ENCODE results near the gene ARSB.

The ARSB gene

GRCh38 chr5:79030663-79031484 is 45.8 kb upstream of the ARSB start:
- no peak overlapping the region for H2BK12ac ChIP-seq (ENCODE audit: low read length in 2 of 2)
- H3K23ac ChIP-seq (ENCODE audit: low read length in 2 of 2) = no peak overlapping the region
- H3K9ac ChIP-seq (ENCODE audit: low read length) = no peak overlapping the region
- no peak overlapping the region for H2AK5ac ChIP-seq (ENCODE audit: low read length, severe bottlenecking)
- no peaks in the 10 kb centered on the region for H3K36me3 ChIP-seq (ENCODE audit: control insufficient read depth in 1 of 2, insufficient read depth in 2 of 2, low read depth in 1 of 2, low read length in 2 of 2)
- no peak overlapping the region for H2AFZ ChIP-seq (ENCODE audit: low read depth, low read length)
- no peak for DNase-seq
- H4K8ac ChIP-seq (ENCODE audit: low read length) = no peak overlapping the region
- H4K91ac ChIP-seq (ENCODE audit: low read length) = no peak overlapping the region
- H3K4me3 ChIP-seq (ENCODE audit: insufficient read depth in 1 of 2, low read depth in 1 of 2, low read length in 2 of 2) = no peak overlapping the region
- no peaks in the 10 kb centered on the region for H3K79me1 ChIP-seq (replicated peaks; ENCODE audit: low read length, poor library complexity, severe bottlenecking)
- peak overlapping the region; percentile 82 for H3K27ac ChIP-seq (ENCODE audit: low read length, poor library complexity, severe bottlenecking)
- H3K14ac ChIP-seq (ENCODE audit: low read length in 2 of 2) = no peak overlapping the region
- peak overlapping the region; percentile 59 for H3K4me2 ChIP-seq (ENCODE audit: low read length, poor library complexity, severe bottlenecking)
- 96% methylated on average over 11 of the region's 11 CpGs for WGBS
- H3K27me3 ChIP-seq (ENCODE audit: control insufficient read depth in 1 of 2, insufficient read depth in 1 of 2, low read length in 2 of 2) = peaks cover 0 to 3% of the 10 kb centered on the region in 2 experiments
- no peaks in the 10 kb centered on the region for H3K9me3 ChIP-seq (ENCODE audit: control insufficient read depth, low read length)
- H2BK5ac ChIP-seq (ENCODE audit: low read depth, low read length, poor library complexity, severe bottlenecking) = no peak overlapping the region
- H3K4ac ChIP-seq (ENCODE audit: low read depth in 1 of 2, low read length in 2 of 2) = no peak overlapping the region
- no peak overlapping the region for H3K18ac ChIP-seq (ENCODE audit: low read depth in 1 of 2, low read length in 2 of 2)
- peaks cover 2% of the 10 kb centered on the region for H3K4me1 ChIP-seq (ENCODE audit: control insufficient read depth, insufficient read depth, low read depth, low read length)
- no peak overlapping the region for H2BK15ac ChIP-seq (ENCODE audit: low read depth, poor library complexity, severe bottlenecking)
- no peak overlapping the region for H2BK120ac ChIP-seq (ENCODE audit: low read depth, low read length)

- Histone ChIP-seq H4K8ac (ENCODE audit: low read length) (peak overlapping the region; percentile 27), H3K79me1 (replicated peaks; ENCODE audit: low read length, poor library complexity, severe bottlenecking) (no peaks in the 10 kb centered on the region), H3K9ac (ENCODE audit: low read length) (peak overlapping the region; percentile 79), H3K36me3 (ENCODE audit: control insufficient read depth in 1 of 2, insufficient read depth in 2 of 2, low read depth in 1 of 2, low read length in 2 of 2) (no peaks in the 10 kb centered on the region), H2AK5ac (ENCODE audit: low read length, severe bottlenecking) (no peak overlapping the region), H4K91ac (ENCODE audit: low read length) (no peak overlapping the region), H2BK12ac (ENCODE audit: low read length in 2 of 2) (no peak overlapping the region), H2BK120ac (ENCODE audit: low read depth, low read length) (no peak overlapping the region), H3K23ac (ENCODE audit: low read length in 2 of 2) (no peak overlapping the region), H2AFZ (ENCODE audit: low read depth, low read length) (peak overlapping the region; percentile 66), H3K14ac (ENCODE audit: low read length in 2 of 2) (no peak overlapping the region), H2BK5ac (ENCODE audit: low read depth, low read length, poor library complexity, severe bottlenecking) (no peak overlapping the region), H3K27me3 (ENCODE audit: control insufficient read depth in 1 of 2, insufficient read depth in 1 of 2, low read length in 2 of 2) (peaks cover 0 to 3% of the 10 kb centered on the region in 2 experiments), H3K4me2 (ENCODE audit: low read length, poor library complexity, severe bottlenecking) (peak overlapping the region; percentile 56), H2BK15ac (ENCODE audit: low read depth, poor library complexity, severe bottlenecking) (no peak overlapping the region), H3K9me3 (ENCODE audit: control insufficient read depth, low read length) (no peaks in the 10 kb centered on the region), H3K27ac (ENCODE audit: low read length, poor library complexity, severe bottlenecking) (no peak overlapping the region), H3K4ac (ENCODE audit: low read depth in 1 of 2, low read length in 2 of 2) (no peak overlapping the region), H3K4me1 (ENCODE audit: control insufficient read depth, insufficient read depth, low read depth, low read length) (peaks cover 3% of the 10 kb centered on the region), H3K18ac (ENCODE audit: low read depth in 1 of 2, low read length in 2 of 2) (no peak overlapping the region), H3K4me3 (ENCODE audit: insufficient read depth in 1 of 2, low read depth in 1 of 2, low read length in 2 of 2) (peak overlapping the region in 1 of 2 experiments; percentile 74)
- WGBS = 20% methylated on average over 13 of the region's 13 CpGs
- peak; percentile 63 for DNase-seq
These were observed 40.0 kb upstream of the ARSB start for GRCh38 chr5:79025054-79025472.

- Histone ChIP-seq H2BK12ac (ENCODE audit: low read length in 2 of 2) (no peak overlapping the region), H3K9ac (ENCODE audit: low read length) (no peak overlapping the region), H3K27me3 (ENCODE audit: control insufficient read depth in 1 of 2, insufficient read depth in 1 of 2, low read length in 2 of 2) (peaks cover 0 to 3% of the 10 kb centered on the region in 2 experiments), H3K4me1 (ENCODE audit: control insufficient read depth, insufficient read depth, low read depth, low read length) (peaks cover 3% of the 10 kb centered on the region), H3K9me3 (ENCODE audit: control insufficient read depth, low read length) (no peaks in the 10 kb centered on the region), H2AK5ac (ENCODE audit: low read length, severe bottlenecking) (no peak overlapping the region), H4K8ac (ENCODE audit: low read length) (no peak overlapping the region), H3K27ac (ENCODE audit: low read length, poor library complexity, severe bottlenecking) (no peak overlapping the region), H3K14ac (ENCODE audit: low read length in 2 of 2) (no peak overlapping the region), H3K79me1 (replicated peaks; ENCODE audit: low read length, poor library complexity, severe bottlenecking) (no peaks in the 10 kb centered on the region), H2BK15ac (ENCODE audit: low read depth, poor library complexity, severe bottlenecking) (no peak overlapping the region), H3K4ac (ENCODE audit: low read depth in 1 of 2, low read length in 2 of 2) (no peak overlapping the region), H3K4me3 (ENCODE audit: insufficient read depth in 1 of 2, low read depth in 1 of 2, low read length in 2 of 2) (no peak overlapping the region), H2BK120ac (ENCODE audit: low read depth, low read length) (no peak overlapping the region), H3K18ac (ENCODE audit: low read depth in 1 of 2, low read length in 2 of 2) (no peak overlapping the region), H2BK5ac (ENCODE audit: low read depth, low read length, poor library complexity, severe bottlenecking) (no peak overlapping the region), H4K91ac (ENCODE audit: low read length) (no peak overlapping the region), H3K23ac (ENCODE audit: low read length in 2 of 2) (no peak overlapping the region), H3K4me2 (ENCODE audit: low read length, poor library complexity, severe bottlenecking) (no peak overlapping the region), H2AFZ (ENCODE audit: low read depth, low read length) (no peak overlapping the region), H3K36me3 (ENCODE audit: control insufficient read depth in 1 of 2, insufficient read depth in 2 of 2, low read depth in 1 of 2, low read length in 2 of 2) (no peaks in the 10 kb centered on the region)
- no CpG with 5 or more reads among the region's 1 CpG for WGBS
- DNase-seq = no peak
These were observed 38.8 kb upstream of the ARSB start for GRCh38 chr5:79023947-79024346.

- Histone ChIP-seq H4K8ac (ENCODE audit: low read length) (no peak overlapping the region), H3K36me3 (ENCODE audit: control insufficient read depth in 1 of 2, insufficient read depth in 2 of 2, low read depth in 1 of 2, low read length in 2 of 2) (no peaks in the 10 kb centered on the region), H3K14ac (ENCODE audit: low read length in 2 of 2) (no peak overlapping the region), H3K9me3 (ENCODE audit: control insufficient read depth, low read length) (no peaks in the 10 kb centered on the region), H3K9ac (ENCODE audit: low read length) (no peak overlapping the region), H2BK15ac (ENCODE audit: low read depth, poor library complexity, severe bottlenecking) (no peak overlapping the region), H3K18ac (ENCODE audit: low read depth in 1 of 2, low read length in 2 of 2) (no peak overlapping the region), H3K4me2 (ENCODE audit: low read length, poor library complexity, severe bottlenecking) (no peak overlapping the region), H3K27me3 (ENCODE audit: control insufficient read depth in 1 of 2, insufficient read depth in 1 of 2, low read length in 2 of 2) (peaks cover 0 to 3% of the 10 kb centered on the region in 2 experiments), H3K4me1 (ENCODE audit: control insufficient read depth, insufficient read depth, low read depth, low read length) (peaks cover 3% of the 10 kb centered on the region), H3K4ac (ENCODE audit: low read depth in 1 of 2, low read length in 2 of 2) (no peak overlapping the region), H3K79me1 (replicated peaks; ENCODE audit: low read length, poor library complexity, severe bottlenecking) (no peaks in the 10 kb centered on the region), H2AK5ac (ENCODE audit: low read length, severe bottlenecking) (no peak overlapping the region), H3K27ac (ENCODE audit: low read length, poor library complexity, severe bottlenecking) (no peak overlapping the region), H2AFZ (ENCODE audit: low read depth, low read length) (no peak overlapping the region), H2BK120ac (ENCODE audit: low read depth, low read length) (no peak overlapping the region), H2BK12ac (ENCODE audit: low read length in 2 of 2) (no peak overlapping the region), H4K91ac (ENCODE audit: low read length) (no peak overlapping the region), H2BK5ac (ENCODE audit: low read depth, low read length, poor library complexity, severe bottlenecking) (no peak overlapping the region), H3K23ac (ENCODE audit: low read length in 2 of 2) (no peak overlapping the region), H3K4me3 (ENCODE audit: insufficient read depth in 1 of 2, low read depth in 1 of 2, low read length in 2 of 2) (no peak overlapping the region)
- no peak for DNase-seq
- WGBS = 100% methylated on average over 1 of the region's 1 CpG
These were observed 38.2 kb upstream of the ARSB start for GRCh38 chr5:79023348-79023747.
